HepG2 (cell line): Measurements from ENCODE around the gene DNAJC21. TPM values are rescaled to one million over a fixed set of nuclear protein-coding genes. Genes with fewer than 3 reads are reported as not detected.

Experiments used
- ATAC-seq: fragments of 200-7000 bp; cut with Tn5 transposase; 3 replicates; pipeline ENCODE4 v1.9.1; 2020; ENCODE audit warnings: mild to moderate bottlenecking, moderate library complexity
- BruUV-seq: library from RNA; stranded (reverse); fragments of 400-500 nt; replicated peaks from 2 replicates; lab custom pipeline; 2021; lab: Mats Ljungman, UMichigan
- CTCF ChIA-PET: fragments of 300-600 bp; formaldehyde crosslinking; extraction: SDS; loops from one replicate; lab custom pipeline; 2021; ENCODE audit warnings: low total read pairs, inconsistent platforms, low intra/inter-chr PET ratio; lab: Yijun Ruan, JAX
- POLR2A ChIA-PET: fragments of 350-600 bp; sonication (Branson Sonifier 250); formaldehyde crosslinking; loops from one replicate; lab custom pipeline; 2020; ENCODE audit warnings: antibody characterized with exemption, inconsistent platforms; lab: Yijun Ruan, JAX
- DNase-seq: peaks from one replicate; pipeline ENCODE4 v3.0.0-alpha.2; 2015; ENCODE audit warnings: low spot score
- FAIRE-seq: peaks from 3 replicates; lab custom pipeline; 2011; peaks lifted over from hg19 to GRCh38; lab: Jason Lieb, UNC
- H2AFZ ChIP-seq: one replicate; pipeline ENCODE4 v1.6.1; 2011; ENCODE audit warnings: low read length, inconsistent platforms
- H3K27ac ChIP-seq: fragments of 300-600 bp; 3 replicates; pipeline ENCODE4 v1.8.0; 2011; ENCODE audit warnings: mixed run types, mild to moderate bottlenecking, mixed read lengths, low read length, inconsistent platforms; ENCODE audit not compliant: insufficient read depth; ENCODE audit errors: extremely low read length
- H3K27me3 ChIP-seq, 2 experiments: fragments of 200-600 bp in 1 of 2; 2 replicates in 1 of 2; 3 replicates in 1 of 2; pipeline versions ENCODE4 v1.6.0 to v1.8.0; 2011; ENCODE audit warnings: low read length in 2 of 2, mild to moderate bottlenecking in 2 of 2, moderate library complexity in 2 of 2, inconsistent platforms in 1 of 2; ENCODE audit not compliant: insufficient read depth in 2 of 2, control insufficient read depth in 1 of 2
- H3K36me3 ChIP-seq, 2 experiments: fragments of 200-600 bp in 1 of 2; replicated peaks in 1 of 2; 2 replicates in 1 of 2; 3 replicates in 1 of 2; pipeline versions ENCODE4 v1.5.1 to v1.8.0; 2011; ENCODE audit warnings: low read length in 2 of 2, inconsistent platforms in 1 of 2; ENCODE audit not compliant: insufficient read depth in 2 of 2, control insufficient read depth in 1 of 2
- H3K4me1 ChIP-seq: 2 replicates; pipeline ENCODE4 v1.5.1; 2012; ENCODE audit warnings: low read length, inconsistent platforms; ENCODE audit not compliant: insufficient read depth
- H3K4me2 ChIP-seq: 2 replicates; pipeline ENCODE4 v1.6.0; 2011; ENCODE audit warnings: low read depth, low read length, inconsistent platforms
- H3K4me3 ChIP-seq, 3 experiments: fragments of 200-600 bp in 1 of 3; sonication (generic), shearing (Covaris generic) in 1 of 3; replicated peaks in 1 of 3; 2 replicates each; pipeline ENCODE4 v1.5.1; 2011 to 2016; ENCODE audit warnings: low read length in 3 of 3, inconsistent platforms in 2 of 3, low read depth in 2 of 3, mild to moderate bottlenecking in 2 of 3, control low read depth in 1 of 3, mixed read lengths in 1 of 3; ENCODE audit not compliant: insufficient read depth in 1 of 3
- H3K79me2 ChIP-seq: one replicate; pipeline ENCODE4 v1.6.1; 2011; ENCODE audit warnings: low read length, inconsistent platforms; ENCODE audit not compliant: insufficient read depth
- H3K9ac ChIP-seq: 2 replicates; pipeline ENCODE4 v1.6.0; 2011; ENCODE audit warnings: mild to moderate bottlenecking, low read depth, low read length, inconsistent platforms; ENCODE audit not compliant: insufficient read depth
- H3K9me3 ChIP-seq: 2 replicates; pipeline ENCODE4 v1.5.1; 2012; ENCODE audit warnings: mild to moderate bottlenecking, low read length
- H4K20me1 ChIP-seq: 2 replicates; pipeline ENCODE4 v1.6.0; 2011; ENCODE audit warnings: inconsistent platforms, mild to moderate bottlenecking, low read length, moderate library complexity; ENCODE audit not compliant: insufficient read depth
- CHD2 ChIP-seq: IDR thresholded peaks from 2 replicates; pipeline ENCODE4 v1.6.1; 2011; ENCODE audit warnings: low read depth, low read length, improper control_type of control experiment
- HDAC1 ChIP-seq: sonication (generic); formaldehyde crosslinking; IDR thresholded peaks from 2 replicates; pipeline ENCODE4 v1.5.1; 2020; ENCODE audit warnings: mild to moderate bottlenecking, missing genetic modification reagents
- KLF12 ChIP-seq: sonication (generic); formaldehyde crosslinking; IDR thresholded peaks from 2 replicates; pipeline ENCODE4 v1.4.0; 2020; ENCODE audit warnings: missing genetic modification reagents, borderline replicate concordance
- NFE2L1 ChIP-seq: sonication (generic); formaldehyde crosslinking; IDR thresholded peaks from 2 replicates; pipeline ENCODE4 v1.4.0; 2020; ENCODE audit warnings: missing genetic modification reagents, mild to moderate bottlenecking, borderline replicate concordance
- RNF219 ChIP-seq: sonication (generic); formaldehyde crosslinking; IDR thresholded peaks from 2 replicates; pipeline ENCODE4 v1.5.0; 2020; ENCODE audit warnings: mild to moderate bottlenecking, missing genetic modification reagents
- ZFX ChIP-seq: sonication (generic); formaldehyde crosslinking; IDR thresholded peaks from 2 replicates; pipeline ENCODE4 v1.4.0; 2020; ENCODE audit warnings: mild to moderate bottlenecking, low read depth, missing genetic modification reagents, moderate library complexity
- ZNF234 ChIP-seq: sonication (generic); formaldehyde crosslinking; conservative IDR thresholded peaks from 2 replicates; pipeline ENCODE4 v1.5.1; 2020; ENCODE audit warnings: mild to moderate bottlenecking, missing genetic modification reagents
- ZNF496 ChIP-seq: sonication (generic); formaldehyde crosslinking; IDR thresholded peaks from 2 replicates; pipeline ENCODE4 v1.8.1; 2023; ENCODE audit warnings: mild to moderate bottlenecking, moderate library complexity, missing genetic modification reagents; ENCODE audit not compliant: insufficient replicate concordance
- ZNF510 ChIP-seq: sonication (generic); formaldehyde crosslinking; IDR thresholded peaks from 2 replicates; pipeline ENCODE4 v1.4.0; 2020; ENCODE audit warnings: low read depth, mild to moderate bottlenecking, missing genetic modification reagents
- ZNF724P ChIP-seq: sonication (generic); formaldehyde crosslinking; IDR thresholded peaks from 2 replicates; pipeline ENCODE4 v1.8.0; 2022; ENCODE audit warnings: missing genetic modification reagents, borderline replicate concordance
- ZNF784 ChIP-seq: sonication (generic); formaldehyde crosslinking; IDR thresholded peaks from 2 replicates; pipeline ENCODE4 v1.5.1; 2020; ENCODE audit warnings: missing genetic modification reagents, mild to moderate bottlenecking, borderline replicate concordance
- WGBS: methylation state at CpG from one replicate; pipeline ENCODE4 v1.1.6; 2017; ENCODE audit warnings: low lambda C conversion rate; 5-methylcytosine and 5-hydroxymethylcytosine counted together
- in situ Hi-C: cut with HindIII; loops from 2 replicates; pipeline ENCODE4 v1.10.0; 2017; ENCODE audit warnings: low pct_unique_long_range_greater_than_20kb; ENCODE audit not compliant: extremely low pct_ligation_motif_present
- intact Hi-C: fragments of 100-400 bp; cut with micrococcal nuclease; formaldehyde crosslinking; loops from one replicate; pipeline ENCODE4 v1.10.0; 2022; ENCODE audit not compliant: unreplicated experiment
- polyA plus RNA-seq, 8 experiments: library from polyadenylated mRNA; depleted of rRNA in 3 of 8; stranded (reverse) in 7 of 8; unstranded in 1 of 8; fragments of >200 nt; fragmentation: Illumina TruSeq in 4 of 8; extraction: Trizol in 4 of 8; gene quantifications; 2 replicates each; pipeline versions ENCODE4 v1.2.1 to v1.2.3, GENCODE V29; 2011 to 2016; ENCODE audit warnings: low read depth in 4 of 8, missing spikeins in 1 of 8, mixed read lengths in 1 of 8; ENCODE audit not compliant: insufficient read depth in 1 of 8
- total RNA-seq, 5 experiments: library from RNA; depleted of rRNA; stranded (reverse); fragments of >200 nt; fragmentation: Illumina TruSeq; extraction: Trizol; gene quantifications; 2 replicates each; pipeline ENCODE4 v1.2.3, GENCODE V29; 2016; ENCODE audit warnings: low read depth in 1 of 5
- TF ChIP-seq, protein P1 (sequence below): IDR thresholded peaks from 2 replicates; pipeline ENCODE4 v1.6.1; 2016; ENCODE audit warnings: missing compliant biosample characterization, missing genetic modification reagents, borderline replicate concordance
- TF ChIP-seq, protein P2 (sequence below): sonication (generic); formaldehyde crosslinking; IDR thresholded peaks from 2 replicates; pipeline ENCODE4 v1.9.0; 2021; ENCODE audit warnings: mild to moderate bottlenecking, missing genetic modification reagents

The DNAJC21 gene
- total and polyA plus RNA-seq, 2 of the 13 experiments (the other 11 are each of a cell fraction or from before 2014, with no cell fraction given): 10.9 to 41.6 TPM

DNA sequence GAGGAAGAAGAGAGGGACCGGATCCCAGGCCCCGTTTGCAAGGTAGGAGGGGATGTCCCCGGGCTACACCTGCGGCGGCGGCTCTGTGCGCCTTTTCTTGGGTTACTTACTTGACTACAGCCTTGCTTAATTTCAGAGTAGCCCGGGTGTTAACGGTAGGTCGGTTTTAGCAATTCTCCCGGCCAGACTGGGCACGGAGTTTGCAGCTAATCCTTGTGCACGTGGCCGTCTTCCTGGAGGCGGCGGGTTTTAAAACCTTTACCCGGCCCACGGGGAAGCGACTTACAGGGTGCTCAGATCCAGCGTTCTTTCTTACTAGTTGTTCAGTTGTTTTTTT, 13.5 kb upstream of the DNAJC21 start:
- peaks cover 5 to 30% of the 10 kb centered on the region in 2 experiments for H3K36me3 ChIP-seq
- peaks cover 68% of the 10 kb centered on the region for H3K79me2 ChIP-seq
- DNase-seq (no peak), ATAC-seq (peak; percentile 10), FAIRE-seq (no peak)
- peak overlapping the region; percentile 83 to 99 (median 95) for H3K4me3 ChIP-seq
- peak overlapping the region; percentile 71 for H2AFZ ChIP-seq
- H3K4me1 ChIP-seq: peaks cover 39% of the 10 kb centered on the region
- ChIA-PET POLR2A (interaction anchor here (0.7 to 5.4 kb wide), 14 partner anchors 8 to 450 kb away, joined by 3 to 92 read pairs (median 5); partner anchors contain the start of genes DNAJC21, RAI14 and TTC23L), CTCF (no interaction called here)
- intact Hi-C loops: loop anchor here (2.0 to 5.0 kb wide), 3 partner anchors 13 to 907 kb away; partner anchors contain the start of genes AMACR, DNAJC21 and RAI14
- H3K9ac ChIP-seq: peak overlapping the region; percentile 97
- no peaks in the 10 kb centered on the region; a peak in 1 of 5 replicates for H3K27me3 ChIP-seq
- peak overlapping the region; percentile 69 for H3K4me2 ChIP-seq
- H3K27ac ChIP-seq: peak overlapping the region; percentile 89
- in situ Hi-C loops: no loop called here
- H3K9me3 ChIP-seq: no peaks in the 10 kb centered on the region
- H4K20me1 ChIP-seq: no peaks in the 10 kb centered on the region; the same call in 1 of the 2 replicates
- BruUV-seq: TSS peak; percentile 80
- WGBS: 1% methylated on average over 19 of the region's 20 CpGs
- TF ChIP-seq NFE2L1: no peak
- TF ChIP-seq HDAC1 (CRISPR knock-in tag): no peak
- TF ChIP-seq ZNF234 (CRISPR knock-in tag): no peak
- no peak for TF ChIP-seq ZFX (CRISPR knock-in tag)
- TF ChIP-seq ZNF784 (CRISPR knock-in tag): no peak
- TF ChIP-seq ZNF510 (CRISPR knock-in tag): no peak
- TF ChIP-seq ZNF496: no peak
- TF ChIP-seq RNF219: no peak
- TF ChIP-seq, protein P1, sequence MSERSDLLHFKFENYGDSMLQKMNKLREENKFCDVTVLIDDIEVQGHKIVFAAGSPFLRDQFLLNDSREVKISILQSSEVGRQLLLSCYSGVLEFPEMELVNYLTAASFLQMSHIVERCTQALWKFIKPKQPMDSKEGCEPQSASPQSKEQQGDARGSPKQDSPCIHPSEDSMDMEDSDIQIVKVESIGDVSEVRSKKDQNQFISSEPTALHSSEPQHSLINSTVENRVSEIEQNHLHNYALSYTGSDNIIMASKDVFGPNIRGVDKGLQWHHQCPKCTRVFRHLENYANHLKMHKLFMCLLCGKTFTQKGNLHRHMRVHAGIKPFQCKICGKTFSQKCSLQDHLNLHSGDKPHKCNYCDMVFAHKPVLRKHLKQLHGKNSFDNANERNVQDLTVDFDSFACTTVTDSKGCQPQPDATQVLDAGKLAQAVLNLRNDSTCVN (CRISPR knock-in tag): no peak
- TF ChIP-seq ZNF724P (CRISPR knock-in tag): 0 out of 2 replicates have a peak, but pooled peaks have one; percentile 2
- TF ChIP-seq, protein P2, sequence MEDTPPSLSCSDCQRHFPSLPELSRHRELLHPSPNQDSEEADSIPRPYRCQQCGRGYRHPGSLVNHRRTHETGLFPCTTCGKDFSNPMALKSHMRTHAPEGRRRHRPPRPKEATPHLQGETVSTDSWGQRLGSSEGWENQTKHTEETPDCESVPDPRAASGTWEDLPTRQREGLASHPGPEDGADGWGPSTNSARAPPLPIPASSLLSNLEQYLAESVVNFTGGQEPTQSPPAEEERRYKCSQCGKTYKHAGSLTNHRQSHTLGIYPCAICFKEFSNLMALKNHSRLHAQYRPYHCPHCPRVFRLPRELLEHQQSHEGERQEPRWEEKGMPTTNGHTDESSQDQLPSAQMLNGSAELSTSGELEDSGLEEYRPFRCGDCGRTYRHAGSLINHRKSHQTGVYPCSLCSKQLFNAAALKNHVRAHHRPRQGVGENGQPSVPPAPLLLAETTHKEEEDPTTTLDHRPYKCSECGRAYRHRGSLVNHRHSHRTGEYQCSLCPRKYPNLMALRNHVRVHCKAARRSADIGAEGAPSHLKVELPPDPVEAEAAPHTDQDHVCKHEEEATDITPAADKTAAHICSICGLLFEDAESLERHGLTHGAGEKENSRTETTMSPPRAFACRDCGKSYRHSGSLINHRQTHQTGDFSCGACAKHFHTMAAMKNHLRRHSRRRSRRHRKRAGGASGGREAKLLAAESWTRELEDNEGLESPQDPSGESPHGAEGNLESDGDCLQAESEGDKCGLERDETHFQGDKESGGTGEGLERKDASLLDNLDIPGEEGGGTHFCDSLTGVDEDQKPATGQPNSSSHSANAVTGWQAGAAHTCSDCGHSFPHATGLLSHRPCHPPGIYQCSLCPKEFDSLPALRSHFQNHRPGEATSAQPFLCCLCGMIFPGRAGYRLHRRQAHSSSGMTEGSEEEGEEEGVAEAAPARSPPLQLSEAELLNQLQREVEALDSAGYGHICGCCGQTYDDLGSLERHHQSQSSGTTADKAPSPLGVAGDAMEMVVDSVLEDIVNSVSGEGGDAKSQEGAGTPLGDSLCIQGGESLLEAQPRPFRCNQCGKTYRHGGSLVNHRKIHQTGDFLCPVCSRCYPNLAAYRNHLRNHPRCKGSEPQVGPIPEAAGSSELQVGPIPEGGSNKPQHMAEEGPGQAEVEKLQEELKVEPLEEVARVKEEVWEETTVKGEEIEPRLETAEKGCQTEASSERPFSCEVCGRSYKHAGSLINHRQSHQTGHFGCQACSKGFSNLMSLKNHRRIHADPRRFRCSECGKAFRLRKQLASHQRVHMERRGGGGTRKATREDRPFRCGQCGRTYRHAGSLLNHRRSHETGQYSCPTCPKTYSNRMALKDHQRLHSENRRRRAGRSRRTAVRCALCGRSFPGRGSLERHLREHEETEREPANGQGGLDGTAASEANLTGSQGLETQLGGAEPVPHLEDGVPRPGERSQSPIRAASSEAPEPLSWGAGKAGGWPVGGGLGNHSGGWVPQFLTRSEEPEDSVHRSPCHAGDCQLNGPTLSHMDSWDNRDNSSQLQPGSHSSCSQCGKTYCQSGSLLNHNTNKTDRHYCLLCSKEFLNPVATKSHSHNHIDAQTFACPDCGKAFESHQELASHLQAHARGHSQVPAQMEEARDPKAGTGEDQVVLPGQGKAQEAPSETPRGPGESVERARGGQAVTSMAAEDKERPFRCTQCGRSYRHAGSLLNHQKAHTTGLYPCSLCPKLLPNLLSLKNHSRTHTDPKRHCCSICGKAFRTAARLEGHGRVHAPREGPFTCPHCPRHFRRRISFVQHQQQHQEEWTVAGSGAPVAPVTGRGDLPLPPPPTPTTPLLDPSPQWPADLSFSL (CRISPR knock-in tag): no peak
- no peak for TF ChIP-seq CHD2
- TF ChIP-seq KLF12 (CRISPR knock-in tag): no peak
